Measurements from ENCODE around the gene DPF3. TPM values are rescaled to one million over a fixed set of nuclear protein-coding genes. Genes with fewer than 3 reads are reported as not detected.

The DPF3 gene
- total and polyA plus RNA-seq, 2 of the 13 experiments (the other 11 are each of a cell fraction or from before 2014, with no cell fraction given), result 0.09 to 0.60 TPM

- WGBS (ENCODE audit: low lambda C conversion rate), result 98% methylated on average over 6 of the region's 21 CpGs
- H3K27ac ChIP-seq (ENCODE audit: extremely low read length, insufficient read depth, low read length), result no peak overlapping the region
- in situ Hi-C loops (cut with HindIII; ENCODE audit: extremely low pct_ligation_motif_present, low pct_unique_long_range_greater_than_20kb) (no loop called here), intact Hi-C loops (cut with micrococcal nuclease; ENCODE audit: unreplicated experiment) (no loop called here)
- H3K9ac ChIP-seq (ENCODE audit: insufficient read depth, low read depth, low read length), result no peak overlapping the region
- no peaks in the 10 kb centered on the region for H3K36me3 ChIP-seq (replicated peaks in 1 of 2; ENCODE audit: control insufficient read depth in 1 of 2, insufficient read depth in 2 of 2, low read length in 2 of 2)
- FAIRE-seq (no peak), DNase-seq (ENCODE audit: low spot score) (no peak), ATAC-seq (no peak)
- H3K4me1 ChIP-seq (ENCODE audit: insufficient read depth, low read length), result peaks cover 18% of the 10 kb centered on the region
- no peak overlapping the region for H3K4me3 ChIP-seq (replicated peaks in 1 of 3; ENCODE audit: insufficient read depth in 1 of 3, low read depth in 2 of 3, low read length in 3 of 3)
- peaks cover 35% of the 10 kb centered on the region for H3K79me2 ChIP-seq (ENCODE audit: insufficient read depth, low read length)
- no peak overlapping the region for H2AFZ ChIP-seq (ENCODE audit: low read length)
- H4K20me1 ChIP-seq (ENCODE audit: insufficient read depth, low read length), result no peaks in the 10 kb centered on the region
- H3K27me3 ChIP-seq (ENCODE audit: control insufficient read depth in 1 of 2, insufficient read depth in 2 of 2, low read length in 2 of 2), result no peaks in the 10 kb centered on the region; a peak in 1 of 5 replicates
- CTCF ChIA-PET (ENCODE audit: low intra/inter-chr PET ratio, low total read pairs), result no interaction called here
- no TSS peak for BruUV-seq (replicated peaks)
- no peaks in the 10 kb centered on the region for H3K9me3 ChIP-seq (ENCODE audit: low read length)
- no peak overlapping the region for H3K4me2 ChIP-seq (ENCODE audit: low read depth, low read length)
- POLR2A ChIA-PET, result no interaction called here
- TF ChIP-seq NFATC3 (CRISPR knock-in tag; IDR thresholded peaks at IDR 0.05), result no peak
- TF ChIP-seq ZFP36 (IDR thresholded peaks at IDR 0.05; ENCODE audit: borderline replicate concordance, low read depth, low read length, partially characterized antibody), result no peak
- no peak for TF ChIP-seq HIC2 (CRISPR knock-in tag; IDR thresholded peaks at IDR 0.05; ENCODE audit: low read depth)
- no peak for TF ChIP-seq SP1 (IDR thresholded peaks at IDR 0.05)
- no peak for TF ChIP-seq SP1 (CRISPR knock-in tag; IDR thresholded peaks at IDR 0.05)
- TF ChIP-seq SMARCE1 (IDR thresholded peaks at IDR 0.05; ENCODE audit: borderline replicate concordance), result no peak
- no peak for TF ChIP-seq PAXIP1 (CRISPR knock-in tag; conservative IDR thresholded peaks at IDR 0.05)
- TF ChIP-seq PCBP1 (IDR thresholded peaks at IDR 0.05; ENCODE audit: borderline replicate concordance, low read depth, low read length), result no peak
- no peak for TF ChIP-seq ZGPAT (CRISPR knock-in tag; IDR thresholded peaks at IDR 0.05)
- TF ChIP-seq TERF1 (CRISPR knock-in tag; IDR thresholded peaks at IDR 0.05), result no peak
- TF ChIP-seq CENPT (CRISPR knock-in tag; IDR thresholded peaks at IDR 0.05; ENCODE audit: low read depth), result no peak
Measured at GRCh38 chr14:72928872-72929271, 35.0 kb upstream of the DPF3 start.
